ENCODE measurements around the gene PTCSC3. TPM values are rescaled to one million over a fixed set of nuclear protein-coding genes. Genes with fewer than 3 reads are reported as not detected.

Gene PTCSC3
- total and polyA plus RNA-seq, 2 experiments from 2014 or later, result not detected

DNA sequence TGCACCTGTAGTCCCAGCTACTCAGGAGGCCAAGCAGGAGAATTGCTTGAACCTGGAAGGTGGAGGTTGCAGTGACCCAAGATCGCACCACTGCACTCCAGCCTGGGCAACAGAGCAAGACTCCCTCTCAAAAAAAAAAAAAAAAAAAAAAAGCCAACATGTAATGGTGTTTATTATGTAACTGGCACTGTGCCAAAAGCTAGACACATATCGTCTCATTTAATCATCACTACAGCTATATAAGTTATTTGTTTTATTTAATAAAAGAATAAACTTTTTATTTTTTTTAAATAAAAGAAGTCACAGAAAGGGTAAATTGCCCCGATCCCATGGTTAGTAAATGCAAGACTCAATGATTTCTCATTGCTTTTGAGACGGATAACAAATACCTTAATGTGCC, 76.9 kb downstream of the PTCSC3 start:
- Mint-ChIP-seq H3K36me3 (ENCODE audit: low read depth) (no peaks in the 10 kb centered on the region), H3K27me3 (ENCODE audit: insufficient read depth, low read depth, poor library complexity) (peaks cover 1% of the 10 kb centered on the region), H3K4me3 (no peak overlapping the region), H3K9me3 (no peaks in the 10 kb centered on the region), H3K4me1 (peaks cover under 1% of the 10 kb centered on the region; the same call in 2 of the 3 replicates), H3K27ac (no peak overlapping the region)
- Histone ChIP-seq H2AFZ (no peak overlapping the region), H4K20me1 (replicated peaks; ENCODE audit: insufficient read depth) (no peaks in the 10 kb centered on the region), H3K27ac (ENCODE audit: low read depth) (no peak overlapping the region), H3K4me1 (ENCODE audit: insufficient read depth) (peaks cover 4% of the 10 kb centered on the region; the same call in 1 of the 2 replicates), H3F3A (replicated peaks; ENCODE audit: low read depth) (no peaks in the 10 kb centered on the region), H3K4me2 (no peak overlapping the region), H3K79me2 (replicated peaks; ENCODE audit: insufficient read depth) (no peaks in the 10 kb centered on the region), H3K9me2 (ENCODE audit: insufficient read depth) (peaks cover 4% of the 10 kb centered on the region; the same call in 1 of the 2 replicates), H3K36me3 (ENCODE audit: insufficient read depth) (no peaks in the 10 kb centered on the region), H3K27me3 (ENCODE audit: insufficient read depth) (no peaks in the 10 kb centered on the region), H3K4me3 (no peak overlapping the region)
- TF ChIP-seq EZH2 (IDR thresholded peaks at IDR 0.05; ENCODE audit: low read depth, unreplicated experiment), result no peak
- ATAC-seq (no peak), DNase-seq (ENCODE audit: low spot score) (no peak)

DNA sequence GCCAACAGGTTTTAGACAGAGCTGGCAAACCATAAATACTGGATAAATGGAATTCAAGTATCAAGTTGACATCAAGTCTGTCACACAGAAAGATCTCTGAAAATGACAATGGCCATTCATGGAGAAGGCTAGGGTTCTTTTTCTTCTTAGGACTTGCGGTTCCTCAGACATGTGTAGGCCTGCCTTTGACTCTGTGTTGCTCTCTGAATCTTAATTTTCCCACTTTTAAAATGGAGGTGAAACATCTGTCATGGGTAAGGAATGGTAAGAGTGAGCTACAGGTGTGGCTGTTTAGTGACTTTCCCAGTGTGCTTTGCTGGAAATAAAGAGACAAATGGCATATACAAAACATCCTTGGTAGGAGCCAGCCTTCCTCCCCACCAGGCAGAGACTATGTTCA, 79.2 kb downstream of the PTCSC3 start:
- no peaks in the 10 kb centered on the region for H3K79me2 ChIP-seq (replicated peaks; ENCODE audit: insufficient read depth)
- Mint-ChIP-seq H3K27me3 (ENCODE audit: insufficient read depth, low read depth, poor library complexity) (peaks cover 1% of the 10 kb centered on the region), H3K4me3 (no peak overlapping the region), H3K36me3 (ENCODE audit: low read depth) (no peaks in the 10 kb centered on the region), H3K9me3 (no peaks in the 10 kb centered on the region), H3K4me1 (peaks cover 3% of the 10 kb centered on the region; the same call in 2 of the 3 replicates), H3K27ac (no peak overlapping the region)
- no peaks in the 10 kb centered on the region for H3F3A ChIP-seq (replicated peaks; ENCODE audit: low read depth)
- ATAC-seq, result no peak
- no peaks in the 10 kb centered on the region for H4K20me1 ChIP-seq (replicated peaks; ENCODE audit: insufficient read depth)
- no peak overlapping the region for H3K4me3 ChIP-seq
- no peak overlapping the region for H3K27ac ChIP-seq (ENCODE audit: low read depth)
- no peaks in the 10 kb centered on the region for H3K36me3 ChIP-seq (ENCODE audit: insufficient read depth)
- H3K4me1 ChIP-seq (ENCODE audit: insufficient read depth), result peaks cover 6% of the 10 kb centered on the region; the same call in 1 of the 2 replicates
- no peak overlapping the region for H3K4me2 ChIP-seq
- DNase-seq (ENCODE audit: low spot score), result no peak
- H2AFZ ChIP-seq, result peak overlapping the region; percentile 48; the same call in 1 of the 2 replicates
- H3K9me2 ChIP-seq (ENCODE audit: insufficient read depth), result peaks cover 4% of the 10 kb centered on the region; the same call in 1 of the 2 replicates
- H3K27me3 ChIP-seq (ENCODE audit: insufficient read depth), result no peaks in the 10 kb centered on the region
- TF ChIP-seq ZNF331 (CRISPR knock-in tag; IDR thresholded peaks at IDR 0.05; ENCODE audit: low read depth) (no peak), CREB1 (CRISPR knock-in tag; IDR thresholded peaks at IDR 0.05; ENCODE audit: low read depth) (no peak), ZNF114 (CRISPR knock-in tag; IDR thresholded peaks at IDR 0.05) (no peak), JUNB (IDR thresholded peaks at IDR 0.05; ENCODE audit: unreplicated experiment) (no peak), STAT1 (IDR thresholded peaks at IDR 0.05; ENCODE audit: unreplicated experiment) (no peak), EZH2 (IDR thresholded peaks at IDR 0.05; ENCODE audit: low read depth, unreplicated experiment) (no peak), POLR2AphosphoS5 (IDR thresholded peaks at IDR 0.05; ENCODE audit: low read depth) (no peak), EZH2phosphoT487 (IDR thresholded peaks at IDR 0.05; ENCODE audit: unreplicated experiment) (no peak), NANOG (IDR thresholded peaks at IDR 0.05; ENCODE audit: borderline replicate concordance) (no peak)
- TF ChIP-seq, protein P1, sequence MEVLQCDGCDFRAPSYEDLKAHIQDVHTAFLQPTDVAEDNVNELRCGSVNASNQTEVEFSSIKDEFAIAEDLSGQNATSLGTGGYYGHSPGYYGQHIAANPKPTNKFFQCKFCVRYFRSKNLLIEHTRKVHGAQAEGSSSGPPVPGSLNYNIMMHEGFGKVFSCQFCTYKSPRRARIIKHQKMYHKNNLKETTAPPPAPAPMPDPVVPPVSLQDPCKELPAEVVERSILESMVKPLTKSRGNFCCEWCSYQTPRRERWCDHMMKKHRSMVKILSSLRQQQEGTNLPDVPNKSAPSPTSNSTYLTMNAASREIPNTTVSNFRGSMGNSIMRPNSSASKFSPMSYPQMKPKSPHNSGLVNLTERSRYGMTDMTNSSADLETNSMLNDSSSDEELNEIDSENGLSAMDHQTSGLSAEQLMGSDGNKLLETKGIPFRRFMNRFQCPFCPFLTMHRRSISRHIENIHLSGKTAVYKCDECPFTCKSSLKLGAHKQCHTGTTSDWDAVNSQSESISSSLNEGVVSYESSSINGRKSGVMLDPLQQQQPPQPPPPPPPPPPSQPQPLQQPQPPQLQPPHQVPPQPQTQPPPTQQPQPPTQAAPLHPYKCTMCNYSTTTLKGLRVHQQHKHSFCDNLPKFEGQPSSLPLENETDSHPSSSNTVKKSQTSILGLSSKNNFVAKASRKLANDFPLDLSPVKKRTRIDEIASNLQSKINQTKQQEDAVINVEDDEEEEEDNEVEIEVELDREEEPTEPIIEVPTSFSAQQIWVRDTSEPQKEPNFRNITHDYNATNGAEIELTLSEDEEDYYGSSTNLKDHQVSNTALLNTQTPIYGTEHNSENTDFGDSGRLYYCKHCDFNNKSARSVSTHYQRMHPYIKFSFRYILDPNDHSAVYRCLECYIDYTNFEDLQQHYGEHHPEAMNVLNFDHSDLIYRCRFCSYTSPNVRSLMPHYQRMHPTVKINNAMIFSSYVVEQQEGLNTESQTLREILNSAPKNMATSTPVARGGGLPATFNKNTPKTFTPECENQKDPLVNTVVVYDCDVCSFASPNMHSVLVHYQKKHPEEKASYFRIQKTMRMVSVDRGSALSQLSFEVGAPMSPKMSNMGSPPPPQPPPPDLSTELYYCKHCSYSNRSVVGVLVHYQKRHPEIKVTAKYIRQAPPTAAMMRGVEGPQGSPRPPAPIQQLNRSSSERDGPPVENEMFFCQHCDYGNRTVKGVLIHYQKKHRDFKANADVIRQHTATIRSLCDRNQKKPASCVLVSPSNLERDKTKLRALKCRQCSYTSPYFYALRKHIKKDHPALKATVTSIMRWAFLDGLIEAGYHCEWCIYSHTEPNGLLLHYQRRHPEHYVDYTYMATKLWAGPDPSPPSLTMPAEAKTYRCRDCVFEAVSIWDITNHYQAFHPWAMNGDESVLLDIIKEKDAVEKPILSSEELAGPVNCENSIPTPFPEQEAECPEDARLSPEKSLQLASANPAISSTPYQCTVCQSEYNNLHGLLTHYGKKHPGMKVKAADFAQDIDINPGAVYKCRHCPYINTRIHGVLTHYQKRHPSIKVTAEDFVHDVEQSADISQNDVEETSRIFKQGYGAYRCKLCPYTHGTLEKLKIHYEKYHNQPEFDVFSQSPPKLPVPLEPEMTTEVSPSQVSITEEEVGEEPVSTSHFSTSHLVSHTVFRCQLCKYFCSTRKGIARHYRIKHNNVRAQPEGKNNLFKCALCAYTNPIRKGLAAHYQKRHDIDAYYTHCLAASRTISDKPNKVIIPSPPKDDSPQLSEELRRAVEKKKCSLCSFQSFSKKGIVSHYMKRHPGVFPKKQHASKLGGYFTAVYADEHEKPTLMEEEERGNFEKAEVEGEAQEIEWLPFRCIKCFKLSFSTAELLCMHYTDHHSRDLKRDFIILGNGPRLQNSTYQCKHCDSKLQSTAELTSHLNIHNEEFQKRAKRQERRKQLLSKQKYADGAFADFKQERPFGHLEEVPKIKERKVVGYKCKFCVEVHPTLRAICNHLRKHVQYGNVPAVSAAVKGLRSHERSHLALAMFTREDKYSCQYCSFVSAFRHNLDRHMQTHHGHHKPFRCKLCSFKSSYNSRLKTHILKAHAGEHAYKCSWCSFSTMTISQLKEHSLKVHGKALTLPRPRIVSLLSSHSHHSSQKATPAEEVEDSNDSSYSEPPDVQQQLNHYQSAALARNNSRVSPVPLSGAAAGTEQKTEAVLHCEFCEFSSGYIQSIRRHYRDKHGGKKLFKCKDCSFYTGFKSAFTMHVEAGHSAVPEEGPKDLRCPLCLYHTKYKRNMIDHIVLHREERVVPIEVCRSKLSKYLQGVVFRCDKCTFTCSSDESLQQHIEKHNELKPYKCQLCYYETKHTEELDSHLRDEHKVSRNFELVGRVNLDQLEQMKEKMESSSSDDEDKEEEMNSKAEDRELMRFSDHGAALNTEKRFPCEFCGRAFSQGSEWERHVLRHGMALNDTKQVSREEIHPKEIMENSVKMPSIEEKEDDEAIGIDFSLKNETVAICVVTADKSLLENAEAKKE (CRISPR knock-in tag; IDR thresholded peaks at IDR 0.05), result no peak
- TF ChIP-seq, protein P2, sequence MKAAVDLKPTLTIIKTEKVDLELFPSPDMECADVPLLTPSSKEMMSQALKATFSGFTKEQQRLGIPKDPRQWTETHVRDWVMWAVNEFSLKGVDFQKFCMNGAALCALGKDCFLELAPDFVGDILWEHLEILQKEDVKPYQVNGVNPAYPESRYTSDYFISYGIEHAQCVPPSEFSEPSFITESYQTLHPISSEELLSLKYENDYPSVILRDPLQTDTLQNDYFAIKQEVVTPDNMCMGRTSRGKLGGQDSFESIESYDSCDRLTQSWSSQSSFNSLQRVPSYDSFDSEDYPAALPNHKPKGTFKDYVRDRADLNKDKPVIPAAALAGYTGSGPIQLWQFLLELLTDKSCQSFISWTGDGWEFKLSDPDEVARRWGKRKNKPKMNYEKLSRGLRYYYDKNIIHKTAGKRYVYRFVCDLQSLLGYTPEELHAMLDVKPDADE (IDR thresholded peaks at IDR 0.05), result no peak
- TF ChIP-seq, protein P3, sequence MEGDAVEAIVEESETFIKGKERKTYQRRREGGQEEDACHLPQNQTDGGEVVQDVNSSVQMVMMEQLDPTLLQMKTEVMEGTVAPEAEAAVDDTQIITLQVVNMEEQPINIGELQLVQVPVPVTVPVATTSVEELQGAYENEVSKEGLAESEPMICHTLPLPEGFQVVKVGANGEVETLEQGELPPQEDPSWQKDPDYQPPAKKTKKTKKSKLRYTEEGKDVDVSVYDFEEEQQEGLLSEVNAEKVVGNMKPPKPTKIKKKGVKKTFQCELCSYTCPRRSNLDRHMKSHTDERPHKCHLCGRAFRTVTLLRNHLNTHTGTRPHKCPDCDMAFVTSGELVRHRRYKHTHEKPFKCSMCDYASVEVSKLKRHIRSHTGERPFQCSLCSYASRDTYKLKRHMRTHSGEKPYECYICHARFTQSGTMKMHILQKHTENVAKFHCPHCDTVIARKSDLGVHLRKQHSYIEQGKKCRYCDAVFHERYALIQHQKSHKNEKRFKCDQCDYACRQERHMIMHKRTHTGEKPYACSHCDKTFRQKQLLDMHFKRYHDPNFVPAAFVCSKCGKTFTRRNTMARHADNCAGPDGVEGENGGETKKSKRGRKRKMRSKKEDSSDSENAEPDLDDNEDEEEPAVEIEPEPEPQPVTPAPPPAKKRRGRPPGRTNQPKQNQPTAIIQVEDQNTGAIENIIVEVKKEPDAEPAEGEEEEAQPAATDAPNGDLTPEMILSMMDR (conservative IDR thresholded peaks at IDR 0.05; ENCODE audit: low read depth in 2 of 2), result no peak
